ENCODE data around the gene FJX1.

- TF ChIP-seq, protein P1, sequence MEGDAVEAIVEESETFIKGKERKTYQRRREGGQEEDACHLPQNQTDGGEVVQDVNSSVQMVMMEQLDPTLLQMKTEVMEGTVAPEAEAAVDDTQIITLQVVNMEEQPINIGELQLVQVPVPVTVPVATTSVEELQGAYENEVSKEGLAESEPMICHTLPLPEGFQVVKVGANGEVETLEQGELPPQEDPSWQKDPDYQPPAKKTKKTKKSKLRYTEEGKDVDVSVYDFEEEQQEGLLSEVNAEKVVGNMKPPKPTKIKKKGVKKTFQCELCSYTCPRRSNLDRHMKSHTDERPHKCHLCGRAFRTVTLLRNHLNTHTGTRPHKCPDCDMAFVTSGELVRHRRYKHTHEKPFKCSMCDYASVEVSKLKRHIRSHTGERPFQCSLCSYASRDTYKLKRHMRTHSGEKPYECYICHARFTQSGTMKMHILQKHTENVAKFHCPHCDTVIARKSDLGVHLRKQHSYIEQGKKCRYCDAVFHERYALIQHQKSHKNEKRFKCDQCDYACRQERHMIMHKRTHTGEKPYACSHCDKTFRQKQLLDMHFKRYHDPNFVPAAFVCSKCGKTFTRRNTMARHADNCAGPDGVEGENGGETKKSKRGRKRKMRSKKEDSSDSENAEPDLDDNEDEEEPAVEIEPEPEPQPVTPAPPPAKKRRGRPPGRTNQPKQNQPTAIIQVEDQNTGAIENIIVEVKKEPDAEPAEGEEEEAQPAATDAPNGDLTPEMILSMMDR (IDR thresholded peaks at IDR 0.05) = no peak
- TF ChIP-seq POLR2A (IDR thresholded peaks at IDR 0.05) = no peak
These were observed 13.6 kb downstream of the FJX1 start for GRCh38 chr11:35631891-35632290.
